ENCODE results near the gene NT5C2.

NT5C2 gene

DNA sequence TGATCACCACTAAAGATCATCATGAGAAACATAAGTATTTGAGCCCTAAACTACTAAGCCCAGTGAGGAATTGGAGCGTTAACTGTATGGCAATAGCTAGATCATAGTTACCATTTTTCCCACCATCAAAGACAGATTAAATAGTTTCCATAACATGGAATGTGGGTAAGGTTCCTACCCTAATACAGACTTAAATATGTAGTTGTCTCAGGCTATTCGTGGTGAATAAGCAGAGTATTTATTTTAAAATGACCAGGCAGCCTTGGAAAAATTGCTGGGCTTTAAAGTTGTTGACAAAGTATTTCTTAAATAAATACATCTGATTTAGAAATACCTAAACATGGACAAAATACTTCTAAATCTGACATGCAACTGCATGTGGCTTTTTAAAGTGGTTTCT, 106.8 kb downstream of the NT5C2 start:
- Histone ChIP-seq H3K36me3 (ENCODE audit: control insufficient read depth in 2 of 2, insufficient read depth in 2 of 2, low read length in 2 of 2) (peaks cover 21 to 33% of the 10 kb centered on the region in 2 donors), H3K27ac (ENCODE audit: low read length) (peak overlapping the region; percentile 24)

DNA sequence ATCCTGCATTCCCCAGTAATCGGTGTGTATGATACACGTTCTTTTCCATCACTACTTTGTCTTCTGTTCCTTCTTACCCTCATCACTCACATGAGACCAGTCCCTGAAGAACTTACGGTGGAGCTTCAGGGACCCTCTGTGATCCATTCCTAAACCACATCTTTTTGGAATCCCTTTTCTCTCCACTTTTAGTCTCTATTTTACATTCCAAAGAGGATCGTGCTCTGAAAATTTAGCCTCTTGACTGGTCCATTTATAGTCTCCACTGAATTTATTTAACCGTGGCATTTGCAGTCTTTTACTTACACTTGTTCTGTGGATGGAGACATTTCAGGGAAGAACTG, 109.1 kb downstream of the NT5C2 start:
- Histone ChIP-seq H3K9me3 (ENCODE audit: control insufficient read depth in 2 of 2, low read length in 2 of 2) (no peaks in the 10 kb centered on the region), H3K36me3 (ENCODE audit: control insufficient read depth in 2 of 2, insufficient read depth in 2 of 2, low read length in 2 of 2) (peaks cover 10 to 17% of the 10 kb centered on the region in 2 donors)

More for the DNA sequence above, 106.8 kb downstream of the NT5C2 start:
- H3K9me3 ChIP-seq (ENCODE audit: control insufficient read depth in 2 of 2, low read length in 2 of 2): no peaks in the 10 kb centered on the region
- H3K4me1 ChIP-seq (ENCODE audit: control insufficient read depth, insufficient read depth, low read length): peaks cover 10% of the 10 kb centered on the region
- H3K9ac ChIP-seq (ENCODE audit: low read length in 2 of 2): no peak overlapping the region
- H3K27me3 ChIP-seq (ENCODE audit: control insufficient read depth in 1 of 2, insufficient read depth in 2 of 2, low read length in 2 of 2): no peaks in the 10 kb centered on the region
- H3K4me3 ChIP-seq (ENCODE audit: low read length in 2 of 2): no peak overlapping the region

DNA sequence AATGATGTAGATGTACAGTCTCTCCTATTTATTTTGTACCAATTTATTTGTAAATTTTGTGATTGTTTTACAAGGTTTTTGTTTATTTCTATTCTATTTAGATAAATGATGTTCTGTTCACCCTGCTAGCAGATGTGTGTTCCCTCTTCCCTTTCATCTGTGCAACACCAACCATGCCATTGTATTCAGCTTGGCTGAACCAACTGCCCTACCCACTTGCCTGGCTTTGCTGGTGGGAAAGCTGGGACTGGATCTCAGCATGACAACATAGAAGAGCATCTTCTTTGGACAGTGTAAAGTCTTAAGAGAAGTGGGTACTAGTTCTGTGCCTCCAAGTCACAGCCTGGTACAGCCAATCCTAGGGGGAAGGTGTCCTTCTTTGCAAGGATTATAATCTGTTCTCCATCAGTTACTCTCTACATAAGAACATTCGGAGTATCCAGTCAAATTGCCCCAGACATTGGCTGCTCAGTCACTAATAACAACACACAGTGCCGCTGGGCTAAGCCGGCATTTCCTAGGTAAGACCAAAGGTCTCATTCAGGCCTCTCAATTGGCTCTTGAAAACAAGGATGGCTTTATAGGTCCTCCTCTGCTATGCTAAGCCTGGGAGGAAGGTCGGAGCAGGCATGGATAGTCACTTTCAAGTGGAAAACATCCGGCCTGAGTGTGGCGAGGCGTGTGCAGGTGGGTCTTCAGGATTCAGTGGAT, 109.7 kb downstream of the NT5C2 start:
- Histone ChIP-seq H3K9ac (ENCODE audit: low read length in 2 of 2) (no peak overlapping the region), H3K4me1 (ENCODE audit: control insufficient read depth, insufficient read depth, low read length) (peaks cover 10% of the 10 kb centered on the region), H3K27ac (ENCODE audit: low read length) (no peak overlapping the region), H3K27me3 (ENCODE audit: control insufficient read depth in 1 of 2, insufficient read depth in 2 of 2, low read length in 2 of 2) (no peaks in the 10 kb centered on the region), H3K4me3 (ENCODE audit: low read length in 2 of 2) (no peak overlapping the region), H3K9me3 (ENCODE audit: control insufficient read depth in 2 of 2, low read length in 2 of 2) (no peaks in the 10 kb centered on the region), H3K36me3 (ENCODE audit: control insufficient read depth in 2 of 2, insufficient read depth in 2 of 2, low read length in 2 of 2) (peaks cover 14 to 19% of the 10 kb centered on the region in 2 donors)

More for the DNA sequence above, 109.1 kb downstream of the NT5C2 start:
- Histone ChIP-seq H3K9ac (ENCODE audit: low read length in 2 of 2) (no peak overlapping the region), H3K27me3 (ENCODE audit: control insufficient read depth in 1 of 2, insufficient read depth in 2 of 2, low read length in 2 of 2) (no peaks in the 10 kb centered on the region), H3K4me1 (ENCODE audit: control insufficient read depth, insufficient read depth, low read length) (peaks cover 10% of the 10 kb centered on the region), H3K4me3 (ENCODE audit: low read length in 2 of 2) (no peak overlapping the region), H3K27ac (ENCODE audit: low read length) (no peak overlapping the region)

DNA sequence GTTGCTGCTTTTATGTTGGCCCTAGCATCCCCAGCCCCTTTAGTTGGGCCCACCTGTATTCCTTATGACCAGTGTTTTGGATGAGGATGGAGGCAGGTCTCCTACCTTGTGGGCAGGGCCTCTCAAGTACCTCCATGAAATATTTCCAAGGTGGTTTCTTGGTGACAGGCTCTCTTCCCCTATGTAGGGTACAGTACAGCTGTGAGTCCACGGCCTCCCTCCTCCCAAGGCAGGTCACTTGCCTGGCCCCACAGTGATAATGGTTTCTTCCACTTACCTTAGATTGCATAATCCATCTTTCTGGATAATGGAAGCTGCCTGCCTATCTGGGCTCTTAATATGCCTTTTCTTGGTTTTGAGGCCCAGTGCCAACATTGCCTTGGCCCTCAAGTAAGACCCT, 110.4 kb downstream of the NT5C2 start:
- no peaks in the 10 kb centered on the region for H3K9me3 ChIP-seq (ENCODE audit: control insufficient read depth in 2 of 2, low read length in 2 of 2)
- no peak overlapping the region for H3K27ac ChIP-seq (ENCODE audit: low read length)
- peaks cover 21 to 23% of the 10 kb centered on the region in 2 donors for H3K36me3 ChIP-seq (ENCODE audit: control insufficient read depth in 2 of 2, insufficient read depth in 2 of 2, low read length in 2 of 2)
- no peak overlapping the region for H3K4me3 ChIP-seq (ENCODE audit: low read length in 2 of 2)
- H3K4me1 ChIP-seq (ENCODE audit: control insufficient read depth, insufficient read depth, low read length): peaks cover 10% of the 10 kb centered on the region
- H3K27me3 ChIP-seq (ENCODE audit: control insufficient read depth in 1 of 2, insufficient read depth in 2 of 2, low read length in 2 of 2): no peaks in the 10 kb centered on the region
- no peak overlapping the region for H3K9ac ChIP-seq (ENCODE audit: low read length in 2 of 2)

DNA sequence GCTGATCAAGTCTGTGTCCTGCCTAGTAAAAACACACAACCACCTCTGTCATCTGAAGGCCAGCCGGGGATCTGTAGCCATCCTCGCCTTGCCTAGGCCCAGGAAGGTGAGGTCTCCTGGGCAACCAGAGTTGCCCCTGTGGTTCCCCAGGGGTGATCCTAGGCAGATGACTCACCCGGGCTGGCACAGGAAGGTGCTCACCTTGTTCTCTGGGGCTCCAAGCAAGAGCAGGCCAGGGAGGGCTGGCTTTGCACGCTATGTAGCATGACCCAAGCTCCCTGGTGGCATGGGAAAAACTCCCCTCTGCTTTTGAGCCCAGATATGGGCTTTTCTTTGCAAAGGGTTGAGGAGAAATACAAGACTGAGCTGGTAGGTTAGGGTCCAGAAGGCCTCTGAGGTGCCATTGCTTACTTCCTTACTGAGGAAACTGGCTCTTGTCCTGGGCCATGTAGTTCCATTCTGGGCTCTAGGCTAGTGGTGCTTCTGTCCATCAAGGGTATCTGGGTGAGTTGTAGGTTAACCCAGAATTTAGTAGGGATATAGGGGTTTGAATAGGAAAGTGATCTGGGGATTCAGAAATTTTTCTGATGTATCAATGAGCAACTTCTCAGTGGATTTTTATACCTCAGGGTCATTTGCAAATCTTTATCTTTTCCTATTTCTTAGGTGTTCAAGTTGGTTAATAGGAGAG, 112.0 kb downstream of the NT5C2 start:
- H3K36me3 ChIP-seq (ENCODE audit: control insufficient read depth in 2 of 2, insufficient read depth in 2 of 2, low read length in 2 of 2): peaks cover 25 to 34% of the 10 kb centered on the region in 2 donors
- H3K9ac ChIP-seq (ENCODE audit: low read length in 2 of 2): no peak overlapping the region
- no peak overlapping the region for H3K27ac ChIP-seq (ENCODE audit: low read length)
- H3K27me3 ChIP-seq (ENCODE audit: control insufficient read depth in 1 of 2, insufficient read depth in 2 of 2, low read length in 2 of 2): no peaks in the 10 kb centered on the region
- H3K4me3 ChIP-seq (ENCODE audit: low read length in 2 of 2): no peak overlapping the region
- H3K4me1 ChIP-seq (ENCODE audit: control insufficient read depth, insufficient read depth, low read length): peaks cover 9% of the 10 kb centered on the region
- H3K9me3 ChIP-seq (ENCODE audit: control insufficient read depth in 2 of 2, low read length in 2 of 2): no peaks in the 10 kb centered on the region

DNA sequence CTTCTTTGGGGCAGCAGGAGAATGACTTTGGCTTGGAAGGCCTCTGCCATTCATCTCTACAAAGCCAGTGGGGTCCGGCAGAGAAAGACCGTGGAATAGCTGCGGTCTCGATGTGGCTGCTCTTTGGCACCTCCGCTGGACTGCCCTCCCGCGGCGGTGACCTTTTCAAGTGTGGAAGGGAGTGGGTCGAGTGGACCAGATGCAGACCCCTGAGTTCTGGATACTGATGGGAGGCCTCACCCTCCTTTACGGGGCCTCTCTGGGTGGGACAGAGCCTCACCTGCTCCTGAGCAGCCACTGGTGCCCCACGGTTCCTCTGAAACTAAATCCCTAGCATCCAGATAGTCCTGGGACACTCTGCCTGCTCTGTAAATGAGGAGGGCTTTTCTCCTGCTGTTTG, 113.1 kb downstream of the NT5C2 start:
- H3K36me3 ChIP-seq (ENCODE audit: control insufficient read depth in 2 of 2, insufficient read depth in 2 of 2, low read length in 2 of 2): peaks cover 21 to 38% of the 10 kb centered on the region in 2 donors
- H3K9me3 ChIP-seq (ENCODE audit: control insufficient read depth in 2 of 2, low read length in 2 of 2): no peaks in the 10 kb centered on the region
- H3K27ac ChIP-seq (ENCODE audit: low read length): no peak overlapping the region
- H3K4me1 ChIP-seq (ENCODE audit: control insufficient read depth, insufficient read depth, low read length): no peaks in the 10 kb centered on the region
- H3K9ac ChIP-seq (ENCODE audit: low read length in 2 of 2): no peak overlapping the region
- no peak overlapping the region for H3K4me3 ChIP-seq (ENCODE audit: low read length in 2 of 2)
- H3K27me3 ChIP-seq (ENCODE audit: control insufficient read depth in 1 of 2, insufficient read depth in 2 of 2, low read length in 2 of 2): no peaks in the 10 kb centered on the region

DNA sequence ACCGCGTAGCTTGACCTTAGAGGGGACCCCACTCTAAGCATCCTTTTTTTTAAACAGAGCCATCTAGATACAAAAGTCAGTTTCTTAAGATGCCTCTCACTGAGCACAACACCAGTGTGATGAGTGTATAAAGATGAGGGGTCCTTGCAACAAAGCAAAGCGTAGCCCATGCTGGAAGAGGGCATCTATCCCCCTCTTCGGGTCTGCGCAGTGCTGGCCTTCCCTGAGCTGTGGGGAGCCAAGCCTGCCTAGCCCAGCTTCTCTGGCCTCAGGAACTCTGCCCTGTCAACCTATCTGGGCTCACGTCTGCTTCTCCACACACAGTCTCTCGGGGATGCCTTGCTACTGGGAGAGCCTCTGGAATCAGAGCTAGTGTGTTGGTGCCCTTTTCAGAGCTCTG, 114.0 kb downstream of the NT5C2 start:
- no peaks in the 10 kb centered on the region for H3K27me3 ChIP-seq (ENCODE audit: control insufficient read depth in 1 of 2, insufficient read depth in 2 of 2, low read length in 2 of 2)
- no peaks in the 10 kb centered on the region for H3K4me1 ChIP-seq (ENCODE audit: control insufficient read depth, insufficient read depth, low read length)
- H3K36me3 ChIP-seq (ENCODE audit: control insufficient read depth in 2 of 2, insufficient read depth in 2 of 2, low read length in 2 of 2): peaks cover 21 to 39% of the 10 kb centered on the region in 2 donors
- no peak overlapping the region for H3K27ac ChIP-seq (ENCODE audit: low read length)
- no peak overlapping the region for H3K9ac ChIP-seq (ENCODE audit: low read length in 2 of 2)
- no peak overlapping the region for H3K4me3 ChIP-seq (ENCODE audit: low read length in 2 of 2)
- H3K9me3 ChIP-seq (ENCODE audit: control insufficient read depth in 2 of 2, low read length in 2 of 2): no peaks in the 10 kb centered on the region

DNA sequence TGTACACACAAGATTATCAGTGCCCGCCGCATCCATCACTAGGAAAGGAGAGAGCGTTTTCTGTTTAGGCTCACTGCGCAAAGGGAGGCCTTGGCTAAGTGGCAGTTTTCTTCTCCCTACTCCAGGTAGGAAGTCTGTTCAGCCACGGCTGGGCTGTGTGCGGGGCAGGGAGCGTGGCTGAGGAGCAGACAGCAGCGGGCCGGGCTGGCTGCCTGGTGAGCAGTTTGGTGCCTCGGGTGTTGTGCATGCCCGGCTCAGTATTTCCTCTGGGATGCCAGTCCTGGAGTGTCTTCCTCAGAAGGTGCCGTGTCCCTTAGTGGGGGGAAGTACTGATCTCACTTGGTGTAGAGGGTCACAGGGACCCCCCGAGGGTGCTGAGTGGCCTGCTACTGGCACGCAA, 114.4 kb downstream of the NT5C2 start:
- H3K27me3 ChIP-seq (ENCODE audit: control insufficient read depth in 1 of 2, insufficient read depth in 2 of 2, low read length in 2 of 2): no peaks in the 10 kb centered on the region
- H3K4me1 ChIP-seq (ENCODE audit: control insufficient read depth, insufficient read depth, low read length): no peaks in the 10 kb centered on the region
- no peak overlapping the region for H3K27ac ChIP-seq (ENCODE audit: low read length)
- no peak overlapping the region for H3K9ac ChIP-seq (ENCODE audit: low read length in 2 of 2)
- H3K4me3 ChIP-seq (ENCODE audit: low read length in 2 of 2): no peak overlapping the region
- H3K36me3 ChIP-seq (ENCODE audit: control insufficient read depth in 2 of 2, insufficient read depth in 2 of 2, low read length in 2 of 2): peaks cover 21 to 38% of the 10 kb centered on the region in 2 donors
- no peaks in the 10 kb centered on the region for H3K9me3 ChIP-seq (ENCODE audit: control insufficient read depth in 2 of 2, low read length in 2 of 2)

DNA sequence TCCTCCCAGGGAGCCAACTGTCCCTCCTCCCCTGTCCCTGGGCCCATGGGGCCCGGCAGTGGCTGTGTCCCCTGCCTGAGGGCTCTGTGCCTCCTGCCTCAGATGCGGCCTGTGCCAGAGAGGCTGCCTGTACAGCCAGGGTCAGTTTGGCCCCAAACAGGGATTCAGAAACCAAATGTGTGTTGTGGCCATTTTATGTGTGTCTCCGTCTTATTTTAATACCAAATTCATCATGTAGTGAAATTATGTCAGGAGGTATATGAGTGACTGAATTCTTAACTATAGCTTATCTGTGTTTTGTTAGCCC, 114.8 kb downstream of the NT5C2 start:
- Histone ChIP-seq H3K4me3 (ENCODE audit: low read length in 2 of 2) (no peak overlapping the region), H3K36me3 (ENCODE audit: control insufficient read depth in 2 of 2, insufficient read depth in 2 of 2, low read length in 2 of 2) (peaks cover 21 to 35% of the 10 kb centered on the region in 2 donors), H3K4me1 (ENCODE audit: control insufficient read depth, insufficient read depth, low read length) (no peaks in the 10 kb centered on the region), H3K27me3 (ENCODE audit: control insufficient read depth in 1 of 2, insufficient read depth in 2 of 2, low read length in 2 of 2) (no peaks in the 10 kb centered on the region), H3K9me3 (ENCODE audit: control insufficient read depth in 2 of 2, low read length in 2 of 2) (no peaks in the 10 kb centered on the region), H3K9ac (ENCODE audit: low read length in 2 of 2) (no peak overlapping the region), H3K27ac (ENCODE audit: low read length) (no peak overlapping the region)

DNA sequence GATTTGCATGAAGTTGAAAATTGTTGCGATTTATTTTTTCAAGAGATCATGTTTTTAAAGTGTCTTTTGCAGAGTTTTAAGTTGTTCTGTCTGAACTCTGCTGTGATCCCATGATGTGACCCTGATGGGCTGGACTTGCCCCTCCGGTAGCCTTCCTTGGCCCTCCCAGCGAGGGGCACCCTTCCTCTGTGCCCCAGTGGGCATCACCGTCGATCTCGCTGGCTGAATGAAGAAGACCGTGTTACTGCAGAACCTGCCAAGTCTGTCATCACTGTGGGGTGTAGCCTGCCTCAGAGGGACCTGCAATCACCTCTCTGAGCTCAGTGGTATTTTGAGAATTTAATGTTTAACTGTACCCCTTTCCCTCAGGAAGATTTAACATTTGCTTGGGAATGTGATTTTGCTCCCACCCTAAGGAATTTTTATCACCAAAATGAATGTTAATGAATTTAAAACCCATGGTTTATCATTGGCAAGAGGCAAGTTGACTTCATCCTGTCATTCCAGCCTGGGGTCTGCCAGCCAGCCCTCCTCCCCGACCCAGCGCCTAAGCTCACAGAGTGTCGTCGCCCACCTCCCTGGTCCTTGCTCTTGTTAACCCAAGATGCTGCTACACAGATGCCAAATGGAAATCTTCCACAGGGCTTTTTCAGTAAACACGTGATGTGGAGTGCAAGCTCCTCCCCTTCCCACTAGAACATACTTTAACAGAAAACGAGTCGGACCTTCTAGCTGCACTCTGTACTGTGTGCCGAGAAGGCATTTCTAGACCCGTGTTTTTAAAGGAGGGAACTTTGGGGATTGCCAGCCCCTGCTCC, 115.4 kb downstream of the NT5C2 start:
- no peak overlapping the region for H3K27ac ChIP-seq (ENCODE audit: low read length)
- no peaks in the 10 kb centered on the region for H3K27me3 ChIP-seq (ENCODE audit: control insufficient read depth in 1 of 2, insufficient read depth in 2 of 2, low read length in 2 of 2)
- H3K36me3 ChIP-seq (ENCODE audit: control insufficient read depth in 2 of 2, insufficient read depth in 2 of 2, low read length in 2 of 2): peaks cover 21 to 32% of the 10 kb centered on the region in 2 donors
- H3K9ac ChIP-seq (ENCODE audit: low read length in 2 of 2): no peak overlapping the region
- H3K4me3 ChIP-seq (ENCODE audit: low read length in 2 of 2): no peak overlapping the region
- H3K9me3 ChIP-seq (ENCODE audit: control insufficient read depth in 2 of 2, low read length in 2 of 2): no peaks in the 10 kb centered on the region
- no peaks in the 10 kb centered on the region for H3K4me1 ChIP-seq (ENCODE audit: control insufficient read depth, insufficient read depth, low read length)

All from stomach smooth muscle (tissue), 2 donors.